BLaER1 treated with 17β-estradiol and CSF1 and Interleukin-3, amounts not matched to agents 10 nM and 100 nM (cell line): Measurements from ENCODE around the gene MN1.

ENCODE experiments used
- H3K27ac ChIP-seq, 11 experiments: shearing (Covaris generic); formaldehyde crosslinking; 2 replicates each; pipeline ENCODE4 v1.8.1; 2022
- H3K27me3 ChIP-seq, 11 experiments: shearing (Covaris generic); formaldehyde crosslinking; 2 replicates each; pipeline ENCODE4 v1.8.1; 2022
- H3K36me3 ChIP-seq, 11 experiments: shearing (Covaris generic); formaldehyde crosslinking; 2 replicates each; pipeline ENCODE4 v1.8.1; 2022
- H3K4me1 ChIP-seq, 10 experiments: shearing (Covaris generic); formaldehyde crosslinking; 2 replicates each; pipeline ENCODE4 v1.8.1; 2022
- H3K4me2 ChIP-seq, 11 experiments: shearing (Covaris generic); formaldehyde crosslinking; 2 replicates each; pipeline ENCODE4 v1.8.1; 2022
- H3K4me3 ChIP-seq, 10 experiments: shearing (Covaris generic); formaldehyde crosslinking; 2 replicates each; pipeline ENCODE4 v1.8.1; 2022
- H3K9ac ChIP-seq, 11 experiments: shearing (Covaris generic); formaldehyde crosslinking; 2 replicates each; pipeline ENCODE4 v1.8.1; 2022
- H3K9me3 ChIP-seq, 11 experiments: shearing (Covaris generic); formaldehyde crosslinking; replicated peaks in 1 of 11; 2 replicates each; pipeline ENCODE4 v1.8.1; 2022
- H4K20me1 ChIP-seq, 11 experiments: shearing (Covaris generic); formaldehyde crosslinking; 2 replicates each; pipeline ENCODE4 v1.8.1; 2022
- Cebpa-rat ChIP-seq, 11 experiments: shearing (Covaris generic); IDR thresholded peaks; 2 replicates each; pipeline ENCODE4 v1.8.1; 2022

The MN1 gene

GRCh38 chr22:27713461-27713860, 88.1 kb downstream of the MN1 start:
- Histone ChIP-seq H3K9ac (no peak overlapping the region), H3K36me3 (no peaks in the 10 kb centered on the region), H4K20me1 (no peaks in the 10 kb centered on the region), H3K27ac (0 out of 22 replicates have a peak overlapping the region, but pooled peaks of 1 of the 11 experiments have one; percentile 86), H3K9me3 (peaks cover 0 to 11% (median 0%) of the 10 kb centered on the region in 11 experiments; a peak in 4 of 22 replicates), H3K27me3 (no peaks in the 10 kb centered on the region), H3K4me2 (peak overlapping the region in 9 of 11 experiments; percentile 2 to 74 (median 12); a peak in 9 of 22 replicates), H3K4me3 (no peak overlapping the region), H3K4me1 (peaks cover 47 to 71% (median 57%) of the 10 kb centered on the region in 10 experiments)
- TF ChIP-seq Cebpa-rat (IDR thresholded peaks at IDR 0.05): no peak

GRCh38 chr22:27711756-27712155, 89.8 kb downstream of the MN1 start:
- H3K27ac ChIP-seq: no peak overlapping the region
- no peak overlapping the region for H3K4me3 ChIP-seq
- H3K9ac ChIP-seq: no peak overlapping the region
- no peaks in the 10 kb centered on the region for H3K36me3 ChIP-seq
- peaks cover 31 to 54% (median 43%) of the 10 kb centered on the region in 10 experiments for H3K4me1 ChIP-seq
- TF ChIP-seq Cebpa-rat (IDR thresholded peaks at IDR 0.05): no peak
- no peaks in the 10 kb centered on the region for H3K27me3 ChIP-seq
- H3K9me3 ChIP-seq: peaks cover 0 to 8% (median 0%) of the 10 kb centered on the region in 11 experiments; a peak in 4 of 22 replicates
- H3K4me2 ChIP-seq: no peak overlapping the region
- H4K20me1 ChIP-seq: no peaks in the 10 kb centered on the region

- Histone ChIP-seq H3K9me3 (peaks cover 0 to 6% (median 3%) of the 10 kb centered on the region in 11 experiments; a peak in 12 of 22 replicates), H3K36me3 (no peaks in the 10 kb centered on the region), H4K20me1 (no peaks in the 10 kb centered on the region), H3K4me3 (no peak overlapping the region), H3K4me2 (peak overlapping the region in 10 of 11 experiments; percentile 47 to 81 (median 62); a peak in 17 of 22 replicates), H3K9ac (no peak overlapping the region), H3K4me1 (peaks cover 31 to 53% (median 41%) of the 10 kb centered on the region in 10 experiments), H3K27ac (peak overlapping the region in 1 of 11 experiments; percentile 3; a peak in 1 of 22 replicates), H3K27me3 (no peaks in the 10 kb centered on the region)
- TF ChIP-seq Cebpa-rat (IDR thresholded peaks at IDR 0.05): no peak
Measured at GRCh38 chr22:27711012-27711411, 90.5 kb downstream of the MN1 start.

- no peak for TF ChIP-seq Cebpa-rat (IDR thresholded peaks at IDR 0.05)
- peak overlapping the region; percentile 47 to 81 (median 60) for H3K4me2 ChIP-seq
- H3K9ac ChIP-seq: no peak overlapping the region
- peaks cover 0 to 15% (median 8%) of the 10 kb centered on the region in 11 experiments; a peak in 13 of 22 replicates for H3K9me3 ChIP-seq
- no peaks in the 10 kb centered on the region for H4K20me1 ChIP-seq
- H3K4me3 ChIP-seq: no peak overlapping the region
- peak overlapping the region in 1 of 11 experiments; percentile 3; a peak in 2 of 22 replicates for H3K27ac ChIP-seq
- H3K27me3 ChIP-seq: no peaks in the 10 kb centered on the region
- H3K4me1 ChIP-seq: peaks cover 25 to 56% (median 36%) of the 10 kb centered on the region in 10 experiments
- H3K36me3 ChIP-seq: no peaks in the 10 kb centered on the region
Measured at GRCh38 chr22:27709919-27710675, 91.5 kb downstream of the MN1 start.

GRCh38 chr22:27706489-27706888, 95.1 kb downstream of the MN1 start:
- Histone ChIP-seq H3K36me3 (peaks cover 0 to 6% (median 0%) of the 10 kb centered on the region in 11 experiments; a peak in 1 of 22 replicates), H3K4me1 (peaks cover 9 to 42% (median 19%) of the 10 kb centered on the region in 10 experiments), H3K9me3 (peaks cover 9 to 31% (median 22%) of the 10 kb centered on the region in 11 experiments), H3K4me2 (peak overlapping the region in 1 of 11 experiments; percentile 8; a peak in 1 of 22 replicates), H3K27ac (no peak overlapping the region), H4K20me1 (no peaks in the 10 kb centered on the region), H3K27me3 (no peaks in the 10 kb centered on the region), H3K4me3 (no peak overlapping the region), H3K9ac (no peak overlapping the region)
- no peak for TF ChIP-seq Cebpa-rat (IDR thresholded peaks at IDR 0.05)

- Histone ChIP-seq H3K4me2 (peak overlapping the region in 4 of 11 experiments; percentile 4 to 19 (median 12); a peak in 2 of 22 replicates), H3K36me3 (peaks cover 0 to 6% (median 0%) of the 10 kb centered on the region in 11 experiments; a peak in 1 of 22 replicates), H3K4me3 (no peak overlapping the region), H3K9me3 (peaks cover 9 to 32% (median 24%) of the 10 kb centered on the region in 11 experiments), H3K27ac (no peak overlapping the region), H3K4me1 (peaks cover 8 to 34% (median 11%) of the 10 kb centered on the region in 10 experiments), H3K27me3 (no peaks in the 10 kb centered on the region), H4K20me1 (no peaks in the 10 kb centered on the region), H3K9ac (no peak overlapping the region)
- no peak for TF ChIP-seq Cebpa-rat (IDR thresholded peaks at IDR 0.05)
Measured at GRCh38 chr22:27705408-27706080, 96.0 kb downstream of the MN1 start.

- no peaks in the 10 kb centered on the region for H3K27me3 ChIP-seq
- H3K9me3 ChIP-seq: peaks cover 9 to 32% (median 24%) of the 10 kb centered on the region in 11 experiments
- no peak overlapping the region for H3K4me2 ChIP-seq
- peaks cover 0 to 6% (median 0%) of the 10 kb centered on the region in 11 experiments; a peak in 1 of 22 replicates for H3K36me3 ChIP-seq
- H4K20me1 ChIP-seq: no peaks in the 10 kb centered on the region
- TF ChIP-seq Cebpa-rat (IDR thresholded peaks at IDR 0.05): no peak
- H3K9ac ChIP-seq: no peak overlapping the region
- H3K4me3 ChIP-seq: no peak overlapping the region
- H3K27ac ChIP-seq: no peak overlapping the region
- H3K4me1 ChIP-seq: peaks cover under 1 to 31% (median 7%) of the 10 kb centered on the region in 10 experiments; a peak in 18 of 20 replicates
Measured at GRCh38 chr22:27704581-27704980, 97.0 kb downstream of the MN1 start.

GRCh38 chr22:27699383-27700019, 102.1 kb downstream of the MN1 start:
- Histone ChIP-seq H3K4me3 (no peak overlapping the region), H3K27me3 (no peaks in the 10 kb centered on the region), H3K4me1 (peaks cover 0 to 18% (median 15%) of the 10 kb centered on the region in 10 experiments; a peak in 17 of 20 replicates), H3K4me2 (peak overlapping the region in 9 of 11 experiments; percentile 10 to 71 (median 61); a peak in 15 of 22 replicates), H3K9me3 (peaks cover 28 to 46% (median 34%) of the 10 kb centered on the region in 11 experiments), H3K27ac (no peak overlapping the region), H3K36me3 (peaks cover 0 to 6% (median 0%) of the 10 kb centered on the region in 11 experiments; a peak in 1 of 22 replicates), H4K20me1 (no peaks in the 10 kb centered on the region), H3K9ac (no peak overlapping the region; a peak in 1 of 22 replicates)
- TF ChIP-seq Cebpa-rat (IDR thresholded peaks at IDR 0.05): no peak
